ENCODE results near the gene CDC42EP5.

The CDC42EP5 gene

GRCh38 chr19:54444737-54445136 lies 28.4 kb downstream of the CDC42EP5 start:
- DNase-seq, result no peak

- no peak for DNase-seq
Measured at GRCh38 chr19:54440641-54441040, 32.5 kb downstream of the CDC42EP5 start.

GRCh38 chr19:54439174-54439851 lies 33.8 kb downstream of the CDC42EP5 start:
- no peak for DNase-seq

GRCh38 chr19:54436628-54437252 lies 36.4 kb downstream of the CDC42EP5 start:
- no peak for DNase-seq

- no peak for DNase-seq
Measured at GRCh38 chr19:54436031-54436523, 37.0 kb downstream of the CDC42EP5 start.

- no peak for DNase-seq
Measured at GRCh38 chr19:54435551-54436016, 37.5 kb downstream of the CDC42EP5 start.

GRCh38 chr19:54434873-54435214 lies 38.3 kb downstream of the CDC42EP5 start:
- no peak for DNase-seq

- no peak for DNase-seq
Measured at GRCh38 chr19:54434112-54434872, 38.8 kb downstream of the CDC42EP5 start.

- no peak for DNase-seq
Measured at GRCh38 chr19:54433697-54434096, 39.4 kb downstream of the CDC42EP5 start.

- no peak for DNase-seq
Measured at GRCh38 chr19:54432144-54432738, 40.9 kb downstream of the CDC42EP5 start.

- DNase-seq, result no peak
Measured at GRCh38 chr19:54431255-54431838, 41.7 kb downstream of the CDC42EP5 start.

GRCh38 chr19:54430306-54431254 lies 42.5 kb downstream of the CDC42EP5 start:
- peak; percentile 76 for DNase-seq

- DNase-seq, result no peak
Measured at GRCh38 chr19:54429545-54430227, 43.4 kb downstream of the CDC42EP5 start.

GRCh38 chr19:54429176-54429495 lies 44.0 kb downstream of the CDC42EP5 start:
- DNase-seq, result no peak

GRCh38 chr19:54428323-54429175 lies 44.5 kb downstream of the CDC42EP5 start:
- DNase-seq, result no peak

GRCh38 chr19:54427586-54427985 lies 45.5 kb downstream of the CDC42EP5 start:
- DNase-seq, result no peak

- no peak for DNase-seq
Measured at GRCh38 chr19:54426291-54426931, 46.7 kb downstream of the CDC42EP5 start.

GRCh38 chr19:54425382-54425723 lies 47.7 kb downstream of the CDC42EP5 start:
- no peak for DNase-seq

GRCh38 chr19:54424660-54425381 lies 48.3 kb downstream of the CDC42EP5 start:
- DNase-seq, result no peak

Data from activated effector memory CD4-positive, alpha-beta T cell treated with anti-CD3 and anti-CD28 coated beads, Interleukin-2, amount 50 U/mL, for 16 hours (primary cell).